ELF-1 (cell line): Measurements from ENCODE around the gene YY1.
A peak's percentile ranks its signal among the peaks of the same experiment; 100 is the strongest.

Source experiments
- DNase-seq: peaks from one replicate; pipeline ENCODE4 v3.0.0-alpha.2; 2016; ENCODE audit warnings: low read depth, low spot score

The YY1 gene

DNA sequence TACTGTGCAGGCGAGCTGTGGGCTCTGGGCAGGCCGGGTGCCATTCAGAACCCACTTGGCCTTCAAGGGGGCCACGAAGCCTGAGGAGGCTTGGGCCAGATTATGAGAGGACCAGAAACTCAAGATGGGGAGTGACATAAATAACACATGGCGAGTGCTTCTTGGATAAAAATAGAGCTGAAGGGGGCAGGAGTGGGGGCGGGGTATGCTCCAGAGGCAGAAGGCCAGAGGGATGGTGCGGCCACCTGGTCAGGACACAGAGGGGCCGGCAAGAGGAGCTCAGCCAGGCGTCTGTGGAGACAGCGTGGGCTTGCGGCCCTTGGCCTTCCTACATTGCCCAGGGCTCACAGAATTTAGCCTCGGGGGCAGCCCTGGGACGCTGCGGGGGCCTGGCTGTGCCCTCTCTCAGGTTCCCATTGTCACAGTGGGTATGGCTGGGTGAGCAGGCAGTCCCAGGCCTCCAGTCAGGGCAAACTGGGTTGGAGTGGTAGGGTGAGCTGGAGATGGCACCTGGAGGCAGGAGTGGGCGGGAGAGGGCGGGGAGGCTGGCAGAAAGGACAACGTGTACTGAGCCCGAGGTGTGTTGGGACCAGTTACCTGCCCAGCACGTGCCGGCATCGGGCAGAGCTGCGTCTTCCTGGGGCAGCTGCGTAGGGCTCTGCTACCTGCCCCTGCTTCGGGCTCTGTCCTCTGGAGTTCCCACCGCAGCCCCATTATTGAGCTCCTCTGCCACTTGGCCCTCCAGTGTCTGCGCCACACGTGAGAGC, 74.7 kb downstream of the YY1 start:
- no peak for DNase-seq

- DNase-seq = no peak
Measured at GRCh38 chr14:100314724-100315123, 75.8 kb downstream of the YY1 start.

- DNase-seq = no peak
Measured at GRCh38 chr14:100317389-100317788, 78.4 kb downstream of the YY1 start.

GRCh38 chr14:100317912-100318808, 79.2 kb downstream of the YY1 start:
- peak; percentile 88 for DNase-seq

GRCh38 chr14:100320157-100320856, 81.4 kb downstream of the YY1 start:
- DNase-seq = no peak

DNA sequence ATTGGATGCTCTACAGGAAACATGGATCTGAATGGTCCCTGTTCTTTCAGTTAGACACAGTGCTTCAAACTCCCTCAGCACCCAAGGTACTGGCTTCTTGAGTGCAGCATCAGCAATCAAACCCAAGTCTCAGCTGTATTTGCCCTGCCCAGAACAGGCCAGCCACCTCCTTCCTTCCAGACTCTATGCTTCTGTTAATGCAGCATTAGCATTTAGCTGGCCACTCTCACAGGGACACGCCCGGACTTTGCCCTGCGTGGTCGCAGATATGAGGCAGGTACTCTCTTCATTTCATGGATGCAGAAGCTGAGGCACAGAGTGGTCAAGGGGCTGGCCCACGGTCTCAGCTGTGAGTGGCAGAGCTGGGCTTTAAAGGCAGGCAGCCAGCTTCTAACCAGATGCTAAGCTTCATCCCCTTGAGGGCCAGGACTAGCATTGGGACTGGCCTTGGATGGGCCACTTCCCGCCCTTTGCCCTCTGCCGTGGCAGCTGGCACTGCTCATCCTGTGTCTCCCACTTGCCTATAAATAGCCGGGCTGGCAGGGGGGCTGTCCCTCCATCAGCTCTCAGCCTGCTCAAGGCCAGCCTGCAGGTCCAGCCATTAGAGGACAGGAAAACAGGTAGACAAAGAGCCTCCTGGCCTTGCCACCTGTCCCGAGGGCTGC, 82.7 kb downstream of the YY1 start:
- no peak for DNase-seq

GRCh38 chr14:100322138-100322957, 83.4 kb downstream of the YY1 start:
- no peak for DNase-seq

DNA sequence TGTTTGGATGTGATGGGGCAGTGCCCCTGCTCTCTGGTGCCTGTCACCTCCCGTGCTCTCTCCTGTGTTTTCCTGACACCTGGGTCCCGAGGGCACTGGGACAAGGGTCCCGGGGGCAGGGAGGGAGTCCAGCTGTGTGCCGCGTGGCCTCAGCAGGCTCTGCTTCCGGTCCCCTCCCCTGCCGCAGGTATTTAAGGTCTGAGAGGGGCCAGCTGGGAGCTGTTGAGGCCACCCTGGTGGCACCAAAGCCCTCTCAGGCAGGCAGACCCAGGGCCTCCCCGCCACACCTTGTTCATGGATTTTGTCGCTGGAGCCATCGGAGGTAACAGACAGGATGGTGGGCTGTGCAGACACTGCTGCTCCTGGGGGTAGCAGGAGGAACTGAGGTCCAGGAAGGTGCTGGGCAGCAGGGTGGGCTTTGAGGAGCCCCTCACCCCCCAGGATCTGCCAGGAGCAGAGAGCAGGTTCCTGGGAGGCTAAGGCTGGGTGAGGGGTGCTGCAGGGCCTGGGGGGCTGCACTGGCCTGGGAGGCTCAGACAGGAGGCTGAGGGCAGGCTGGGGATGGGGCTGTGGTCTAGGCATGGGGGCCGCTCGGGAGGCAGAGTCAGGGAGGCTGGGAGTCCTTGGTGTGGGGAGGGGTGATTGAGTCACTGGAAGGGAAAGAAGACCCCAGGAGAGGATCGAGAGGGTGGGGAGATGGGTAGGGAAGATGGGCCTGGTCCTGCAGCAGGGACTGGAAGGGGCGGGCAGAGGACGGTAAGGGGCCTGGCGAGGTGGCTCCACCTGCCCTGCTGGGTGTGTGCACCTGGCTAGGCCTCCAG, 84.4 kb downstream of the YY1 start, which contains the start of gene SLC25A47:
TSS of gene SLC25A47 (plus strand) at position 219 of the 821 bp plus-strand sequence. CDS start at position 295, 76 bp downstream.
- DNase-seq = no peak

GRCh38 chr14:100323942-100324307, 85.0 kb downstream of the YY1 start:
- no peak for DNase-seq

DNA sequence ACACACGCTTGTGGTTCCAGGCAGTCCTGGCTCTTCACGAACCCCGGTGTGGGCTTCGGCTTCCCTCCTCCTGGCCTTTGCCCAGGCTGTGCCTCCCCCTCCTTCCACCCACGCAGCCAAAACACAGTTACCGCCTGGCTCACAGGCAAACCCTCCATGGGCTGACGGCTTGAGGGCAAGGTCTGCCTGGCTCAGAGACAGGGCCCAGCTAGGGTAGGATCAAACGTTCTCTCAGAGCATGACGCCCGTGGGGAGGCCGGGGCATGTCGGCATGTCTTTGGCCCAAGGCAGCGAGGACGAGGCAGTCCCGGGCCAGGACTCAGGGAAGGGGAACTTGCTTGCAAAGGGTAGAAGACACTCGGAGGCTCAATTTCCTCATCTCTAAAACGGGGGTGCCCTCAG, 86.3 kb downstream of the YY1 start:
- peak; percentile 37 for DNase-seq

DNA sequence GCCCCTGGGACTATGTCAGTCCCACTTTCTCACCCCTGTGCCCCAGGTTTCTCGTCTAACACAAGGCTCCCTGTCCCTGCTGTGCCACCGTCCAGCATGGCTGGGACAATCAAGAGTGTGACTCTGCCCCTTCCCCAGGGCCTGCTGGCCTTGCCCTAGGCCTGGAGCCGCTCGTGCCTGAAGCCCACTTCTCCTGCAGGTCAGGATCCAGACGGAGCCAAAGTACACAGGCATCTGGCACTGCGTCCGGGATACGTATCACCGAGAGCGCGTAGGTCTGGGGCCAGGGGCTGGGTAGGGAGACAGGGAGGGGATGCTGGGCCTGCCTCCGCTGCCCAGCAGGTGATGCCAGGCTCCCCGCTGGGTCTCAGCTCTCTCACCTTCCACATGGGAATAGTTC, 87.0 kb downstream of the YY1 start:
- no peak for DNase-seq

DNA sequence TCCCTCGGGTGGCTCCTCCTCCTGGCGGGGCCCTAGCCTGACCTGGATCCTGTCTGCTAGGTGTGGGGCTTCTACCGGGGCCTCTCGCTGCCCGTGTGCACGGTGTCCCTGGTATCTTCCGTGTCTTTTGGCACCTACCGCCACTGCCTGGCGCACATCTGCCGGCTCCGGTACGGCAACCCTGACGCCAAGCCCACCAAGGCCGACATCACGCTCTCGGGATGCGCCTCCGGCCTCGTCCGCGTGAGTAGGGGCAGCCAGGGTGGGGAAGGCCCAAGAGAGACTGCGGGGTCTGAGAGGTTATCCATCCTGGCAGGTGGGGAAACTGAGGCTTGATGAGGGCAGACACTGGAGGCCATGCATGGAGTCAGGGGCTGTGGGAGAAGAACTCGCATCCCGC, 88.2 kb downstream of the YY1 start:
- no peak for DNase-seq

GRCh38 chr14:100328495-100329163, 89.7 kb downstream of the YY1 start:
- no peak for DNase-seq

DNA sequence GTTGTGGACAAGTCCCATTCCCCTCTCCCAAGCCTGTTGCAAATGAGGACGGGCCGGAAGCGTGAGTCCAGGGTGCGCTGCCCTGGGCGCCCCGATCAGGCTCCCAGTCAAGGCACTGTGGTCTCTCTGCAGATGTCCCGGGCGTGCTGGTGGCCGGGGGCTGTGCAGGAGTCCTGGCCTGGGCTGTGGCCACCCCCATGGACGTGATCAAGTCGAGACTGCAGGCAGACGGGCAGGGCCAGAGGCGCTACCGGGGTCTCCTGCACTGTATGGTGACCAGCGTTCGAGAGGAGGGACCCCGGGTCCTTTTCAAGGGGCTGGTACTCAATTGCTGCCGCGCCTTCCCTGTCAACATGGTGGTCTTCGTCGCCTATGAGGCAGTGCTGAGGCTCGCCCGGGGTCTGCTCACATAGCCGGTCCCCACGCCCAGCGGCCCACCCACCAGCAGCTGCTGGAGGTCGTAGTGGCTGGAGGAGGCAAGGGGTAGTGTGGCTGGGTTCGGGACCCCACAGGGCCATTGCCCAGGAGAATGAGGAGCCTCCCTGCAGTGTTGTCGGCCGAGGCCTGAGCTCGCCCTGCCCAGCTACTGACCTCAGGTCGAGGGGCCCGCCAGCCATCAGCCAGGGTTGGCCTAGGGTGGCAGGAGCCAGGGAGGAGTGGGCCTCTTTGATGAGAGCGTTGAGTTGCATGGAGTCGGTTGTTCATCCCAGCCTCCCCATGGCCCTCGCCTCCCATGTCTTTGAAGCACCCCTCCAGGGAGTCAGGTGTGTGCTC, 90.5 kb downstream of the YY1 start:
- no peak for DNase-seq

- DNase-seq = no peak
Measured at GRCh38 chr14:100330007-100330344, 91.0 kb downstream of the YY1 start.

DNA sequence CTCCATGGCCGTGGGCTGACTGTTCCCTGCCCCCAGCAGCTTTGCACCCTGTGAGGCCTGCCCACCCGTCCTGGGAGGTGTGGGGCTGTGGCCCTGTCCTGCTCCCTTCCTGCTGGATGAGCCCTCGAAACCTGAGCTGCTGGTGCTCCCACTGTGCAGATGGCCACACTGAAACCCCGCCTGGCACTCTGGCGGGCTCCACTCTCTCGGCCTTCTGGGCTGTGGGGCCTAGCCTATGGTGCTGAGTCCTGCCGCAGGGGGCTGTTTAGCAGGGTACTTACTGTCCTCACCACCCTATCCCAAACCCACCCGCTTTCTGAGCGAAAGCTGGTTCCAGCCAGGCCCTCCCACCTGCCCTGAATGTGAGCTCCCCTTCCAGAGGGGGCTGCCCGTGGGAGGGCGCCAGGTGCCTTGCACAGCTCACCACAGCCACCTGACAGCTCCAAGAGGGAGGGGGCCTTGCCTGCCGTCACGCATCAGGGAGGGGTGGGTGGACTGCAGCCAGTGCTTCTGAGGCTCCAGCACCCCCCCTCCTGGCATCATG, 91.5 kb downstream of the YY1 start:
- DNase-seq = no peak

DNA sequence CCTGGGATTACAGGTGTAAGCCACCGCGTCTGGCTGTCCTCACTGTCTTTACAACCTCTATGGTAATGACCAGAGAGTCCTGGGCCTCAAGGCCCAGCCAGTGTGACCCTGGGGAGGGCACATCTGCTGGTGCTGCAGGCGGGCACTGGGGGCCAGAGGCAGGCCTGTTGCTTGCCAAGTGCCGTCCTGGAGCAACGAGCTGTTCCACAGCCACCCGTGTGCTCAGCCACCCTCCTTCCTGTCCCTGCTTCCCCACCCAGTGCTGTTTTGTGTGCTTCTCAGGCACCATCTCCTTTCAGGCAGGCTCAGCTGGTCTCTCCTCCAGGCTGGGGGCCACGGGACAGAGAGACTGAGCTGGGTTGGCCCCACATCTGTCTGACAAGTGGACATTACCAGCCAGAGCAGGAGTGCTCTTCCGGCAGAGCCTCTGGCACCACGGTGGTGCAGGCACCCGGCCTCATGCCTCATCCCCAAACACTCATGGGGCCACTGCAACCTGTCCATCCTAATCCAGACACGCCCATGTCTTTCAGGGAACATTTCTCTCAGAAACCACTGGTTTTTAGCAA, 93.2 kb downstream of the YY1 start:
- no peak for DNase-seq
